HFFc6 (cell line): ENCODE measurements around the gene PTCHD1. TPM values are rescaled to one million over a fixed set of nuclear protein-coding genes. Genes with fewer than 3 reads are reported as not detected.
A peak's percentile ranks its signal among the peaks of the same experiment; 100 is the strongest.

Experiments used
- DNase-seq: peaks from one replicate; pipeline ENCODE4 v3.0.0-alpha.2; 2018
- H3K27ac Mint-ChIP-seq: 2 replicates; pipeline ENCODE4 v1.8.0; 2020; ENCODE audit warnings: mild to moderate bottlenecking, mixed read lengths
- H3K27me3 Mint-ChIP-seq: 2 replicates; pipeline ENCODE4 v1.8.0; 2021; ENCODE audit warnings: mild to moderate bottlenecking, moderate library complexity, mixed read lengths; ENCODE audit not compliant: insufficient read depth
- H3K36me3 Mint-ChIP-seq: 2 replicates; pipeline ENCODE4 v1.8.0; 2021; ENCODE audit warnings: low read depth, mixed read lengths
- H3K4me1 Mint-ChIP-seq: 2 replicates; pipeline ENCODE4 v1.8.0; 2020; ENCODE audit warnings: low read depth, mixed read lengths
- H3K4me3 Mint-ChIP-seq: 2 replicates; pipeline ENCODE4 v1.8.0; 2020; ENCODE audit warnings: mild to moderate bottlenecking, moderate library complexity, mixed read lengths
- H3K9me3 Mint-ChIP-seq: 2 replicates; pipeline ENCODE4 v1.8.0; 2020; ENCODE audit warnings: mild to moderate bottlenecking, mixed read lengths
- CTCF ChIP-seq: fragments of 200-600 bp; sonication (generic); IDR thresholded peaks from 2 replicates; pipeline ENCODE4 v1.5.0; 2021; ENCODE audit warnings: antibody characterized with exemption, mild to moderate bottlenecking
- total RNA-seq, 6 experiments: library from RNA; stranded (reverse); fragmentation: NEBNext Ultra II Directional; extraction: Animal tissue kit (Norgen Biotek cat#: 25700); gene quantifications; 2 replicates in 1 of 6; 3 replicates in 5 of 6; pipeline ENCODE4 v1.2.3, GENCODE V29; 2021

The PTCHD1 gene
- total RNA-seq, 6 experiments from 2014 or later = not detected

GRCh38 chrX:23304881-23305280, 29.8 kb upstream of the PTCHD1 start:
- H3K27me3 Mint-ChIP-seq = no peaks in the 10 kb centered on the region; the same call in 1 of the 2 replicates
- DNase-seq = no peak
- no peak for TF ChIP-seq CTCF
- H3K4me3 Mint-ChIP-seq = no peak overlapping the region
- no peak overlapping the region for H3K27ac Mint-ChIP-seq
- H3K9me3 Mint-ChIP-seq = no peaks in the 10 kb centered on the region
- H3K4me1 Mint-ChIP-seq = no peaks in the 10 kb centered on the region
- no peaks in the 10 kb centered on the region for H3K36me3 Mint-ChIP-seq

- H3K27me3 Mint-ChIP-seq = no peaks in the 10 kb centered on the region; the same call in 1 of the 2 replicates
- no peaks in the 10 kb centered on the region for H3K9me3 Mint-ChIP-seq
- H3K36me3 Mint-ChIP-seq = no peaks in the 10 kb centered on the region
Observed at GRCh38 chrX:23311731-23312130, 22.9 kb upstream of the PTCHD1 start.

DNA sequence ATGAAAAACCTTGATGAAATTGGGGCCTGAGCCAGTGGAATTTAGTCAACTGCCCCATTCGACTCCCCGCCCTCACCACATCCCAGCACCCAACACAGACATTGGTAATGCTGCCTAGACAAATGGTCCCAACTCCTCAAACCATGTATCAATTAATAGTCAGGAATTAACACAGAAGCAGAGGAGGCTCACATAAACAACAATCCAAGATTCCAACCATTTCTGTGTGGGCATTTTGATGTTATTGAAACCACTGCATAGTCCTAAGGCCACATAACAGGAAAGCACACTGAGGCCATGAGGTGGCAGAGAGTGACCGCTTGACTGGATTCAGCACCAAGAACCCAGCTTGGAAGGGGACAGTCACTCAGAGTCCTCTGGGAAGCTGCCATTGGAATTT, 22.5 kb upstream of the PTCHD1 start:
- no peak for TF ChIP-seq CTCF
- Mint-ChIP-seq H3K4me3 (no peak overlapping the region), H3K27ac (no peak overlapping the region), H3K9me3 (no peaks in the 10 kb centered on the region), H3K4me1 (no peaks in the 10 kb centered on the region), H3K27me3 (no peaks in the 10 kb centered on the region; the same call in 1 of the 2 replicates), H3K36me3 (no peaks in the 10 kb centered on the region)
- no peak for DNase-seq

More at GRCh38 chrX:23311731-23312130, 22.9 kb upstream of the PTCHD1 start:
- H3K27ac Mint-ChIP-seq = no peak overlapping the region
- H3K4me3 Mint-ChIP-seq = no peak overlapping the region
- H3K4me1 Mint-ChIP-seq = no peaks in the 10 kb centered on the region
- no peak for DNase-seq
- no peak for TF ChIP-seq CTCF

DNA sequence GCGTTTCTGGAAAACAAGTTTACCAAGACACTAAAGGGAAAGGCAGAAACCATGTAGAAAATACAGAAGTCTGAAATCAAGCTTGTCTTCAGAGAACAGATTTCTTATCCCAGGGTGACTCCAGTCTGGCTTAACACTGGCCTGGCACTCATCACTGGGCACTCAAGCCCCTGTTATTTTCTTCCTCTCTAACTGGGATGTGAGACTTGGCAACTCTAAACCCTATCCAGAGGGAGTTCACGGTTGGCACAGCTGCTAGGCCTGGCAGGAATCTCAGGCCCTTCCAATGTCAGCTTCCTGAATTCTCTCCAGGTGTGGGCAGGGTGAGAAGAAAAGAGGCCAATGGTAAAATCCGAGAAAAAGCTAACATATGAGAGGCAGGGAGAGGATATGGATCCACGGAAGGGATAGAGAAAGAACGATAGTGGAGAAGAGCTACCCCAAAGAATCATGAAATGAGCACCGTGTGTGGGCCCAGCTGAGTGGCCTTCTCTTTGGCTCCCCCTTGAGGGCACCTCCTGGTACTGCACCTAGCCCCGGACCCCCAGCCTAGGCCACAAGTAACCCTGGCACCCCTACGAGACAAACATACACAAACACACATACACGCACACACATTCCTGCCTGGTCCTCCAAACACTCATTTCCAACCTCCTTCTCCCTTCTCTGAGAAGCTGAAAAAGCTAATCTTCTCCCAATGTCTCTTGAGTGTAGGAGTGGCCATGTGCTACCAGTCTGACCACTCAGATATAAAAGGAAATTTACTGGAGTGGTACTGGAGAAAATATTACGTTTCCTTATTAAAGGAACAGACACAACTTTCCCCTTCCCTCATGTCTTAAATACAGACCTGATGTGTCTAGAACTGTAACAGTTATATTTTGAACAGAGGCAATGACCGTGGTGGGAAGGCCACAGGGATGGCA, 16.6 kb upstream of the PTCHD1 start:
- peak; percentile 81 for TF ChIP-seq CTCF
- Mint-ChIP-seq H3K27ac (no peak overlapping the region), H3K4me3 (no peak overlapping the region), H3K36me3 (no peaks in the 10 kb centered on the region), H3K27me3 (peaks cover 2% of the 10 kb centered on the region; the same call in 1 of the 2 replicates), H3K4me1 (no peaks in the 10 kb centered on the region), H3K9me3 (no peaks in the 10 kb centered on the region)
- DNase-seq = no peak

DNA sequence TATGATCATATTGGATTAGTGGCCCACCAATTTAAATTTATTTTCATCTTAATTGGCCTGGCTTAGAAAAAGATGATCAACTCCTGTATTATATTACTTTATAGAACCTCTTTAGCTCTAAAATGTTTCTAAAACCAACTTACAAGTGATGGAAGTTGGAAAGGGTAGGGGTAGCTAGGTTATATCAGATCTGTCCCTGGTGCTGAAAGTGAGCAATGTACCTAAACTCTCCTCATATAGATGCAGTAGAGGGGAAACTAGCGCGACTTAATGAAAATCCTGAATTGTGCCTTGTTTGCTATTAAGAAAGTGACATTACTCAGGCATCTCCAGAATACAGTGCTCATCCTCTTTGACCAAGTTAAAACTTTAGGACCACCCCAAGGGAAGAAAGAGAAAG, 7.5 kb upstream of the PTCHD1 start:
- Mint-ChIP-seq H3K4me1 (no peaks in the 10 kb centered on the region; the same call in 1 of the 2 replicates), H3K27ac (no peak overlapping the region), H3K27me3 (peaks cover 2% of the 10 kb centered on the region; the same call in 1 of the 2 replicates), H3K9me3 (no peaks in the 10 kb centered on the region), H3K4me3 (no peak overlapping the region), H3K36me3 (no peaks in the 10 kb centered on the region)
- no peak for DNase-seq
- TF ChIP-seq CTCF = no peak
